ENCODE measurements around the gene SNX8. TPM values are rescaled to one million over a fixed set of nuclear protein-coding genes. Genes with fewer than 3 reads are reported as not detected.

SNX8 gene
- total and polyA plus RNA-seq, 2 of the 13 experiments (the other 11 are each of a cell fraction or from before 2014, with no cell fraction given): 20.6 to 45.2 TPM

- Histone ChIP-seq H3K79me2 (ENCODE audit: insufficient read depth, low read length) (no peaks in the 10 kb centered on the region), H3K4me2 (ENCODE audit: low read depth, low read length) (no peak overlapping the region), H2AFZ (ENCODE audit: low read length) (no peak overlapping the region), H3K27me3 (ENCODE audit: control insufficient read depth in 1 of 2, insufficient read depth in 2 of 2, low read length in 2 of 2) (no peaks in the 10 kb centered on the region), H3K36me3 (replicated peaks in 1 of 2; ENCODE audit: control insufficient read depth in 1 of 2, insufficient read depth in 2 of 2, low read length in 2 of 2) (peaks cover 8 to 26% of the 10 kb centered on the region in 2 experiments; a peak in 3 of 5 replicates), H3K4me3 (replicated peaks in 1 of 3; ENCODE audit: insufficient read depth in 1 of 3, low read depth in 2 of 3, low read length in 3 of 3) (no peak overlapping the region), H3K27ac (ENCODE audit: extremely low read length, insufficient read depth, low read length) (no peak overlapping the region), H3K9me3 (ENCODE audit: low read length) (no peaks in the 10 kb centered on the region), H4K20me1 (ENCODE audit: insufficient read depth, low read length) (no peaks in the 10 kb centered on the region), H3K9ac (ENCODE audit: insufficient read depth, low read depth, low read length) (no peak overlapping the region), H3K4me1 (ENCODE audit: insufficient read depth, low read length) (peaks cover 43% of the 10 kb centered on the region)
- WGBS (ENCODE audit: low lambda C conversion rate): 84% methylated on average over 6 of the region's 8 CpGs
- POLR2A ChIA-PET: interaction anchor here (1.5 to 2.1 kb wide), 2 partner anchors 28 to 84 kb away, joined by 5 to 6 read pairs; partner anchors contain the start of genes EIF3B, MRM2 and NUDT1
- TF ChIP-seq NR1H2 (CRISPR knock-in tag; IDR thresholded peaks at IDR 0.05; ENCODE audit: borderline replicate concordance, low read depth) (no peak), KAT8 (CRISPR knock-in tag; IDR thresholded peaks at IDR 0.05) (no peak), PHF20 (CRISPR knock-in tag; IDR thresholded peaks at IDR 0.05) (no peak), PLRG1 (conservative IDR thresholded peaks at IDR 0.05) (no peak), FOXK2 (IDR thresholded peaks at IDR 0.05) (no peak), TARDBP (CRISPR knock-in tag; IDR thresholded peaks at IDR 0.05) (no peak), ZNF274 (CRISPR knock-in tag; IDR thresholded peaks at IDR 0.05) (no peak), MTF2 (CRISPR knock-in tag; IDR thresholded peaks at IDR 0.05; ENCODE audit: borderline replicate concordance) (no peak), ZFP36L1 (CRISPR knock-in tag; IDR thresholded peaks at IDR 0.05) (no peak)
- CTCF ChIA-PET (ENCODE audit: low intra/inter-chr PET ratio, low total read pairs): no interaction called here
- BruUV-seq (replicated peaks): no TSS peak
- ATAC-seq (no peak), DNase-seq (ENCODE audit: low spot score) (no peak), FAIRE-seq (no peak)
- in situ Hi-C loops (cut with HindIII; ENCODE audit: extremely low pct_ligation_motif_present, low pct_unique_long_range_greater_than_20kb): no loop called here
- intact Hi-C loops (cut with micrococcal nuclease; ENCODE audit: unreplicated experiment): no loop called here
These were observed 43.7 kb downstream of the SNX8 start for GRCh38 chr7:2270495-2270894.

GRCh38 chr7:2269991-2270460 lies 44.2 kb downstream of the SNX8 start:
- 90% methylated on average over 8 of the region's 10 CpGs for WGBS (ENCODE audit: low lambda C conversion rate)
- peak overlapping the region; percentile 78 for H3K27ac ChIP-seq (ENCODE audit: extremely low read length, insufficient read depth, low read length)
- H3K36me3 ChIP-seq (replicated peaks in 1 of 2; ENCODE audit: control insufficient read depth in 1 of 2, insufficient read depth in 2 of 2, low read length in 2 of 2): peaks cover 8 to 25% of the 10 kb centered on the region in 2 experiments; a peak in 3 of 5 replicates
- in situ Hi-C loops (cut with HindIII; ENCODE audit: extremely low pct_ligation_motif_present, low pct_unique_long_range_greater_than_20kb) (no loop called here), intact Hi-C loops (cut with micrococcal nuclease; ENCODE audit: unreplicated experiment) (loop anchor here (1.0 kb wide), 1 partner anchor 44 kb away; the partner anchor contains the start of gene SNX8)
- no peak overlapping the region for H3K4me3 ChIP-seq (replicated peaks in 1 of 3; ENCODE audit: insufficient read depth in 1 of 3, low read depth in 2 of 3, low read length in 3 of 3)
- peak overlapping the region; percentile 31; the same call in 1 of the 2 replicates for H3K9ac ChIP-seq (ENCODE audit: insufficient read depth, low read depth, low read length)
- H3K79me2 ChIP-seq (ENCODE audit: insufficient read depth, low read length): no peaks in the 10 kb centered on the region
- CTCF ChIA-PET (ENCODE audit: low intra/inter-chr PET ratio, low total read pairs): no interaction called here
- no peaks in the 10 kb centered on the region for H3K9me3 ChIP-seq (ENCODE audit: low read length)
- no peaks in the 10 kb centered on the region for H4K20me1 ChIP-seq (ENCODE audit: insufficient read depth, low read length)
- H3K4me2 ChIP-seq (ENCODE audit: low read depth, low read length): peak overlapping the region; percentile 66
- DNase-seq (ENCODE audit: low spot score) (no peak), ATAC-seq (peak; percentile 26; the same call in 2 of the 3 replicates), FAIRE-seq (no peak)
- H3K27me3 ChIP-seq (ENCODE audit: control insufficient read depth in 1 of 2, insufficient read depth in 2 of 2, low read length in 2 of 2): no peaks in the 10 kb centered on the region
- no peak overlapping the region for H2AFZ ChIP-seq (ENCODE audit: low read length)
- BruUV-seq (replicated peaks): no TSS peak
- H3K4me1 ChIP-seq (ENCODE audit: insufficient read depth, low read length): peaks cover 43% of the 10 kb centered on the region
- POLR2A ChIA-PET: interaction anchor here (1.5 to 2.1 kb wide), 2 partner anchors 28 to 84 kb away, joined by 5 to 6 read pairs; partner anchors contain the start of genes EIF3B, MRM2 and NUDT1
- no peak for TF ChIP-seq ZNF646 (CRISPR knock-in tag; IDR thresholded peaks at IDR 0.05)

Data from HepG2 (cell line).